Non-pigmented ciliary epithelial cell (primary cell): ENCODE results near the gene CTSO.

Source experiments
- DNase-seq: peaks from one replicate; pipeline ENCODE4 v3.0.0-alpha.2; 2010; ENCODE audit warnings: low read depth

CTSO gene

GRCh38 chr4:155953151-155954117 is at the start of gene CTSO:
TSS of gene CTSO (minus strand) at chr4:155953866. CDS start at chr4:155953847, 19 bp downstream.
- peak; percentile 74 for DNase-seq

GRCh38 chr4:156000491-156000890 is 46.8 kb upstream of the CTSO start:
- DNase-seq: no peak

GRCh38 chr4:155999725-156000124 is 46.1 kb upstream of the CTSO start:
- DNase-seq: no peak

GRCh38 chr4:155995069-155995468 is 41.4 kb upstream of the CTSO start:
- no peak for DNase-seq

- DNase-seq: no peak
Observed at GRCh38 chr4:155984106-155984797, 30.6 kb upstream of the CTSO start.

GRCh38 chr4:155982736-155983385 is 29.2 kb upstream of the CTSO start:
- DNase-seq: no peak

GRCh38 chr4:155978810-155979209 is 25.1 kb upstream of the CTSO start:
- no peak for DNase-seq

GRCh38 chr4:155975511-155975910 is 21.8 kb upstream of the CTSO start:
- DNase-seq: no peak

- DNase-seq: no peak
Observed at GRCh38 chr4:155974996-155975395, 21.3 kb upstream of the CTSO start.

- no peak for DNase-seq
Observed at GRCh38 chr4:155974476-155974749, 20.7 kb upstream of the CTSO start.

- DNase-seq: no peak
Observed at GRCh38 chr4:155973639-155974475, 20.2 kb upstream of the CTSO start.

- DNase-seq: no peak
Observed at GRCh38 chr4:155972098-155972497, 18.4 kb upstream of the CTSO start.

- DNase-seq: no peak
Observed at GRCh38 chr4:155966731-155967395, 13.2 kb upstream of the CTSO start.

- DNase-seq: no peak
Observed at GRCh38 chr4:155966171-155966570, 12.5 kb upstream of the CTSO start.

GRCh38 chr4:155964016-155964891 is 10.6 kb upstream of the CTSO start:
- DNase-seq: no peak

GRCh38 chr4:155962767-155963166 is 9.1 kb upstream of the CTSO start:
- DNase-seq: no peak

- DNase-seq: no peak
Observed at GRCh38 chr4:155961575-155961974, 7.9 kb upstream of the CTSO start.

GRCh38 chr4:155960522-155960921 is 6.9 kb upstream of the CTSO start:
- no peak for DNase-seq

- DNase-seq: no peak
Observed at GRCh38 chr4:155959417-155959816, 5.8 kb upstream of the CTSO start.

- no peak for DNase-seq
Observed at GRCh38 chr4:155956461-155956860, 2.8 kb upstream of the CTSO start.
